ENCODE measurements around the gene EPC2.

DNA sequence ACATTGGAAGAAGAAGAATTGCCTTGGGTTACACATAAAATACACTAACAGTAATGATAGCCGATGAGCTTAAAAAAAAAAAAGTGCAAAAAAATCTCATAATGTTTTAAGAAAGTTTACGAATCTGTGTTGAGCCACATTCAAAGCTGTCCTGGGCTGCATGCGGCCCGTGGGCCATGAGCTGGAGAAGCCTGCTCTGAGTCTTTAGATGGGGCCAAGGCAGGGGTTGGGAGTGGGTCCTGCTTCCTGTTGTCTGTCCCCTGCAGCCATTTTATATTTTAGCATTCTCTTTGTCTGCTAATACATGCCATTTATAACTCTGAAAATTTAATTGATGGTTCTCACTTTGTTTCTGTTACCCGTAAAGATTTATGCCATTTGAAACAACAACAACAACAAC, 93.2 kb downstream of the EPC2 start:
- TF ChIP-seq, protein P1, sequence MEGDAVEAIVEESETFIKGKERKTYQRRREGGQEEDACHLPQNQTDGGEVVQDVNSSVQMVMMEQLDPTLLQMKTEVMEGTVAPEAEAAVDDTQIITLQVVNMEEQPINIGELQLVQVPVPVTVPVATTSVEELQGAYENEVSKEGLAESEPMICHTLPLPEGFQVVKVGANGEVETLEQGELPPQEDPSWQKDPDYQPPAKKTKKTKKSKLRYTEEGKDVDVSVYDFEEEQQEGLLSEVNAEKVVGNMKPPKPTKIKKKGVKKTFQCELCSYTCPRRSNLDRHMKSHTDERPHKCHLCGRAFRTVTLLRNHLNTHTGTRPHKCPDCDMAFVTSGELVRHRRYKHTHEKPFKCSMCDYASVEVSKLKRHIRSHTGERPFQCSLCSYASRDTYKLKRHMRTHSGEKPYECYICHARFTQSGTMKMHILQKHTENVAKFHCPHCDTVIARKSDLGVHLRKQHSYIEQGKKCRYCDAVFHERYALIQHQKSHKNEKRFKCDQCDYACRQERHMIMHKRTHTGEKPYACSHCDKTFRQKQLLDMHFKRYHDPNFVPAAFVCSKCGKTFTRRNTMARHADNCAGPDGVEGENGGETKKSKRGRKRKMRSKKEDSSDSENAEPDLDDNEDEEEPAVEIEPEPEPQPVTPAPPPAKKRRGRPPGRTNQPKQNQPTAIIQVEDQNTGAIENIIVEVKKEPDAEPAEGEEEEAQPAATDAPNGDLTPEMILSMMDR (conservative IDR thresholded peaks at IDR 0.05; ENCODE audit: low read length): no peak
- no peak for TF ChIP-seq EZH2phosphoT487 (IDR thresholded peaks at IDR 0.05; ENCODE audit: borderline replicate concordance, low read depth, low read length)
